Fibroblast of lung (primary cell): ENCODE results near the gene AMN.

Experiments
- EZH2 ChIP-seq: IDR thresholded peaks from 2 replicates; pipeline ENCODE4 v1.5.1; 2012; ENCODE audit warnings: low read length, control low read depth, mild to moderate bottlenecking; ENCODE audit errors: missing control alignments
- TF ChIP-seq, protein P1 (sequence below), 2 donors: IDR thresholded peaks in 1 of 2; conservative IDR thresholded peaks in 1 of 2; 1 replicate in 1 of 2; 2 replicates in 1 of 2; pipeline ENCODE4 v1.5.1; 2011 to 2012; ENCODE audit warnings: low read length in 2 of 2, control low read depth in 1 of 2, inconsistent platforms in 1 of 2, low read depth in 1 of 2, mild to moderate bottlenecking in 1 of 2

DNA sequence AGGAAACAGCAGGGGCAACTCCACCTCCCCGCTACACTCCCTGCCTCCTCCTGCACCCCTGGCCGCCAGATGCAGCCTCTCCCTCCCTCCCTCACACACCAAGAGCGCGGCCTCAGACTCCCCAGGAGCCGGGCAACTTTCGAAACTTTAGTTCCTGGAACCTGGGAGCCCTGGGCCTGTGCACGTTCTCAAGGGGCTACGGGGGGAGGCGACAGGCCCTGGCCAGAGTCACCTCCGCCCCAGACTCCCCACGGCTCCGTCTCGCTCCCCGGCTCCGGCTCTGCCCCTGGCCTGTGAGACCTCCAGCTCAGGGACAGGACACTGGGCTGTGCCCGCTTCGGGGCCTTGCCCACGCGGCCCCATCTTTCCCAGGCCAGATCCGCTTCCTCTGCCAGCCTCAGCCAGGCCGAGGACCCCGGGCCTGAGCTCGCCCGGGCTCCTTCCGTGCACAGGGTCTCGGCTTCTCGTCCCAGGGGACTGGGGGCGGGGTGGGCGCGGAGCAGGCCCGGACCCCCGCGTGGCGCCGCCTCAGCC, 5.5 kb downstream of the AMN start:
- TF ChIP-seq, protein P1, sequence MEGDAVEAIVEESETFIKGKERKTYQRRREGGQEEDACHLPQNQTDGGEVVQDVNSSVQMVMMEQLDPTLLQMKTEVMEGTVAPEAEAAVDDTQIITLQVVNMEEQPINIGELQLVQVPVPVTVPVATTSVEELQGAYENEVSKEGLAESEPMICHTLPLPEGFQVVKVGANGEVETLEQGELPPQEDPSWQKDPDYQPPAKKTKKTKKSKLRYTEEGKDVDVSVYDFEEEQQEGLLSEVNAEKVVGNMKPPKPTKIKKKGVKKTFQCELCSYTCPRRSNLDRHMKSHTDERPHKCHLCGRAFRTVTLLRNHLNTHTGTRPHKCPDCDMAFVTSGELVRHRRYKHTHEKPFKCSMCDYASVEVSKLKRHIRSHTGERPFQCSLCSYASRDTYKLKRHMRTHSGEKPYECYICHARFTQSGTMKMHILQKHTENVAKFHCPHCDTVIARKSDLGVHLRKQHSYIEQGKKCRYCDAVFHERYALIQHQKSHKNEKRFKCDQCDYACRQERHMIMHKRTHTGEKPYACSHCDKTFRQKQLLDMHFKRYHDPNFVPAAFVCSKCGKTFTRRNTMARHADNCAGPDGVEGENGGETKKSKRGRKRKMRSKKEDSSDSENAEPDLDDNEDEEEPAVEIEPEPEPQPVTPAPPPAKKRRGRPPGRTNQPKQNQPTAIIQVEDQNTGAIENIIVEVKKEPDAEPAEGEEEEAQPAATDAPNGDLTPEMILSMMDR (conservative IDR thresholded peaks at IDR 0.05 in 1 of 2, IDR thresholded peaks at IDR 0.05 in 1 of 2; ENCODE audit: low read depth in 1 of 2, low read length in 2 of 2): no peak
- TF ChIP-seq EZH2: no peak
